Stimulated activated CD4-positive, alpha-beta T cell treated with anti-CD3 and anti-CD28 coated beads, Interleukin-2, amount 100 ng/mL, for 24 hours (primary cell): ENCODE data around the gene PLEKHG7.
"Not testable (repeated sequence)": the region's sequence is repeated elsewhere in the genome, so short reads cannot be mapped to it uniquely, and the experiment has no call there.

ENCODE experiments used
- DNase-seq, 2 donors: peaks; one replicate each; pipeline ENCODE4 v3.0.0-alpha.2; 2020

Gene PLEKHG7

GRCh38 chr12:92702754-92703679, at the start of gene PLEKHG7:
Gene PLEKHG7 (plus strand): TSS chr12:92702989. CDS start chr12:92706632, 3,643 bp downstream.
- DNase-seq: no peak

GRCh38 chr12:92654256-92654655, 48.5 kb upstream of the PLEKHG7 start:
- not testable (repeated sequence) for DNase-seq

GRCh38 chr12:92654929-92655328, 47.9 kb upstream of the PLEKHG7 start:
- DNase-seq: no peak

GRCh38 chr12:92656911-92657310, 45.9 kb upstream of the PLEKHG7 start:
- no peak for DNase-seq

GRCh38 chr12:92657770-92658169, 45.0 kb upstream of the PLEKHG7 start:
- DNase-seq: no peak

- DNase-seq: no peak
These were observed 44.2 kb upstream of the PLEKHG7 start for GRCh38 chr12:92658611-92659010.

- no peak for DNase-seq
These were observed 41.5 kb upstream of the PLEKHG7 start for GRCh38 chr12:92661269-92661668.

- DNase-seq: no peak
These were observed 37.3 kb upstream of the PLEKHG7 start for GRCh38 chr12:92665496-92665895.

GRCh38 chr12:92668739-92669138, 34.0 kb upstream of the PLEKHG7 start:
- DNase-seq: no peak

GRCh38 chr12:92671524-92671923, 31.3 kb upstream of the PLEKHG7 start:
- not testable (repeated sequence) for DNase-seq

- DNase-seq: no peak
These were observed 29.0 kb upstream of the PLEKHG7 start for GRCh38 chr12:92673756-92674155.

- DNase-seq: no peak
These were observed 28.3 kb upstream of the PLEKHG7 start for GRCh38 chr12:92674500-92674899.

- no peak for DNase-seq
These were observed 27.5 kb upstream of the PLEKHG7 start for GRCh38 chr12:92675092-92675865.

GRCh38 chr12:92676710-92677109, 26.1 kb upstream of the PLEKHG7 start:
- DNase-seq: no peak

- no peak for DNase-seq
These were observed 12.2 kb upstream of the PLEKHG7 start for GRCh38 chr12:92690601-92691000.

GRCh38 chr12:92695056-92695455, 7.7 kb upstream of the PLEKHG7 start:
- DNase-seq: no peak

GRCh38 chr12:92695577-92695976, 7.2 kb upstream of the PLEKHG7 start:
- no peak for DNase-seq

GRCh38 chr12:92696216-92696615, 6.6 kb upstream of the PLEKHG7 start:
- no peak for DNase-seq

- no peak for DNase-seq
These were observed 4.3 kb upstream of the PLEKHG7 start for GRCh38 chr12:92698474-92698873.

- DNase-seq: no peak
These were observed 1.3 kb upstream of the PLEKHG7 start for GRCh38 chr12:92701441-92701840.

GRCh38 chr12:92703786-92704185, 997 bp downstream of the PLEKHG7 start:
- DNase-seq: no peak

- DNase-seq: no peak
These were observed 3.8 kb downstream of the PLEKHG7 start for GRCh38 chr12:92706594-92706993.

GRCh38 chr12:92707926-92708325, 5.1 kb downstream of the PLEKHG7 start:
- no peak for DNase-seq

GRCh38 chr12:92715625-92716024, 12.8 kb downstream of the PLEKHG7 start:
- no peak for DNase-seq
